Measurements from ENCODE around the gene UQCRQ. TPM values are rescaled to one million over a fixed set of nuclear protein-coding genes. Genes with fewer than 3 reads are reported as not detected.

The UQCRQ gene
- total RNA-seq, 2 experiments from 2014 or later, result 281 to 293 TPM

DNA sequence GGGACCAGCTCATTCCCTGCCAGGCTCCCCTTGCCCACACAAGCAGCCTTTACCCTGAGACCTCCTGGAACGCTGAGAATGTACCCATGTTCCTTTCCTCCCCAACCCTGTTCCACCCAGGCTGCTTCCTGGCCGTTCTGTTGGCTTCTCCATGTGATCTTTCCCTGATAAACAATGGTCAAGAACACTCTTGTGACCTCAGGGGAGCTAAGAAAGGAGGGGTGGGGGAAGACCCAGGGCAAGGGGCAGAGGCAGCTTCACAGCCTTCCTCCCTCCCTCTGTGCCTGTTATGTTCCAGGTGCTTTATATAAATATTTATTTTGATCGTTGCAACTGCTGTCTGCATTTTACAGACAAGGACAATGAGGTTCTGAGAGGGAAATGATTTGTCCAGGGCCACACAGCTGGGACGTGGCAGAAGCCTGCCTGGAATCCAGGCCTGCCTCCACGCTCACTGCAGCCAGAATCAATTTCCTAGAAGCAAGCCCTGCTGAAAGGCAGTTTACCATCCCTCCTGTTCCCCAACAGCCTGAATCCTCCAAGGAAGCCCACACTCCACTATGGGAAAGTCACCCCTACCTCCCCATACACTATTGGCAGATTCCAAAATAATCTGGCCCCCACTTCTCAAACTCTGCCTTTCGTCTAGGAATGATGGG, 39.9 kb upstream of the UQCRQ start:
- Mint-ChIP-seq H3K36me3 (ENCODE audit: low read depth) (no peaks in the 10 kb centered on the region), H3K27me3 (peaks cover 64% of the 10 kb centered on the region), H3K27ac (no peak overlapping the region), H3K4me3 (no peak overlapping the region), H3K9me3 (no peaks in the 10 kb centered on the region), H3K4me1 (peaks cover 19% of the 10 kb centered on the region)
- ChIA-PET POLR2A (no interaction called here), CTCF (interaction anchor here (0.9 to 4.9 kb wide), 2 partner anchors 11 to 300 kb away, joined by 4 to 36 read pairs; no protein-coding TSS in a partner anchor)
- no peak for DNase-seq

DNA sequence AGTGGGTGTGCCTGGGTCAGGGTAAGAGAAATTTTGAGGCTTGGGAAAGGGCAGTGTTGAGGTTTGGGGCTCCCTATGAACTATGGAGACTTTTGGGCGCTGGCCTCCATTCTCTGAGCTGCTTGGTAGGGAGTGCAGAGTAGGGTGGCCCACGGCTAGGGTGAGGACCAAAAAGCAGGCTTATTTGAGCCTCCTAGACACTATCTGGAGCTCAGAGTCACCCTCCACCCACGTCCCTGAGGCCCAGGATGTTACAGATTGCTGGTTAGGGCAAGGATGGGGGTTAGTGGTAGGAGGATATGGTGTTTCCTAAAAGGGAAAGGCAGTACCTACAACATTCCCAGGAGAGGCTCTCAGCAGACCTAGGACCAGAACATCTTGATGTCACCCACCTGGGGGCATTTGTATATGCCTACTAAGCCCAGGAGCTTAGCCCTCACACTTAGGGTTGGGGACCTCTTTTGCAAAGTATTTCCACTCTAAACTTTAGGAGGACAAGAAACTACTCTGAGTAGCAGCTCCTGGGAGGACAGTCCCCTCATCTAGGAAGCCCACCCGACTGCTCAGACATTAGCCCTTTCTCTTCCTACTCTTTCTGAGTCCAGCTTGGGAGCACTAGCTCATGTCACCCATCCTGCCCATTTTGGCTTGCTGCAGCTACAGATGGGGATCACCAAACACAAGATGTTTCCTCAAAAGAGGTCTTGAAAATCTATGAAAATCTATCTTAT, 38.3 kb upstream of the UQCRQ start:
- Mint-ChIP-seq H3K27ac (no peak overlapping the region), H3K4me1 (peaks cover 19% of the 10 kb centered on the region), H3K9me3 (no peaks in the 10 kb centered on the region), H3K27me3 (peaks cover 60% of the 10 kb centered on the region), H3K36me3 (ENCODE audit: low read depth) (no peaks in the 10 kb centered on the region), H3K4me3 (no peak overlapping the region)
- no peak for DNase-seq
- CTCF ChIA-PET, result interaction anchor here (1.0 to 5.2 kb wide), 7 partner anchors 8 to 442 kb away, joined by 3 to 36 read pairs (median 7); no protein-coding TSS in a partner anchor
- POLR2A ChIA-PET, result interaction anchor here (0.8 to 1.1 kb wide), 2 partner anchors 15 to 28 kb away, joined by 3 read pairs; partner anchors contain the start of gene SOWAHA

DNA sequence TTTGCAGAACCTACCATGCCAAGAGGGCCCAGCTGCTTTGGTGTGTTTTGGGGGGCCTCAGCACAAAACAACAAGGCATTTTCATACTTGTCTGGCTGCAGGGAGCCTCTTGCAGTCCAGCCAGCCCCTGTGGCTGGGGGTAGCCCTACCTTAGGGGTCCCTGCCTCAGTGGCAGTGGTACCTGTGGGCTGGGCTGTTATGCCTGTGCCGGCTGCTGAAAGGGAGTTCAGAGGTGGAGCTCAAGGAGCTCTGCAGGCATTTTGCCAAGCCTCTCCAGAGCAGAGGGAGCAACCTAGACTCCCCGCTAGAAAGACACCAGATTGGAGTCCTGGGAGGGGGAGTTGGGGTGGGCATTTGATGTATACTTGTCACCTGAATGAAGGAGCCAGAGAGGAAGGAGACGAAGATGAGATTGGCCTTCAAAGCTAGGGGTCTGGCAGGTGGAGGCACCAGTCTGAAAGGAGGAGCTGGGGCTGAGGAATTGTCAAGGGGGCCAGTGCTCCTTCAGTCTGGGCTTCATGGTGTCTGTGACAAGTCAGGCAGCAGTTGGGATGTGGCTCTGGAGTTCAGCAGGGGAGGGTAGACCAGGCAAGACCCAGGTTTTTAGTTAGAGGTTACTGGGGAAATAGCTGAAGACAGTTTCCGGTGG, 37.5 kb upstream of the UQCRQ start:
- POLR2A ChIA-PET, result interaction anchor here (0.8 to 1.1 kb wide), 3 partner anchors 16 to 333 kb away, joined by 3 read pairs; partner anchors contain the start of gene SOWAHA
- H3K27me3 Mint-ChIP-seq, result peaks cover 55% of the 10 kb centered on the region
- CTCF ChIA-PET, result interaction anchor here (0.8 to 5.2 kb wide), 9 partner anchors 8 to 327 kb away, joined by 3 to 36 read pairs (median 6); no protein-coding TSS in a partner anchor
- DNase-seq, result no peak
- no peaks in the 10 kb centered on the region for H3K36me3 Mint-ChIP-seq (ENCODE audit: low read depth)
- peak overlapping the region; percentile 79 for H3K4me3 Mint-ChIP-seq
- H3K4me1 Mint-ChIP-seq, result peaks cover 17% of the 10 kb centered on the region
- H3K9me3 Mint-ChIP-seq, result no peaks in the 10 kb centered on the region
- no peak overlapping the region for H3K27ac Mint-ChIP-seq

DNA sequence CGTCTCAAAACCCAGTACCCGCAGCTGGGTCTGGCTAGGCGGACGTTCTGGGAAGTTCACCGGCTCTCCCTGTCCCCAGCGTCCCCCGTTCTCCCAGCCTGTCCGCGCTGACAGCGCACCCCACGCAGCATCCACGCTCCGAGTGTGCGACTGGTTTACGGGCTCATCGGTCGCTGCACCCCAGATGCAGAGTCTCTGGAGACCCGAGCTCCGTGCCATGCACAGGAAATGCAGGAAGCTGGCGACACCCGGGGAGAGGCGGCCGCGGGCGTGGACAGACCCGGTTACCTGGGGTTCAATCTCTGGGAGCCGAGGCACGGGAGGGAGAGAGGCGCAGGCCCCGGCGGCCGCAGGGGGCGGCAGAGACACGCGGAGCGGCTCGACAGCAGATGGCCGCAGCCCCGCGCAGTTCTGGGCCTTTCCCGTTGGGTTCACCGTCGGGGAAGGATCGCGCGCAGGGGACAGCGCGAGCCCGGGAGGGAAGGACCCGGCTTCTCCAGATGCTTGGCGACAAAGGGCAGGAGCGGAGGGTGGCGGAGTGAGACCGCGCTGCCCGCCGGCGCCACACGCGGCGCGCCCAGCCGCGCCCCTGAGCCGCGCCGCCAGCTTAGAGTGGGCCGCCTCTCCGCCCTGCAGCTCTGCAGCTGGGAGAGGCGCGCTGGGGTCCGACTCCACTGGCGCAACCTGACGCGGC, 36.6 kb upstream of the UQCRQ start:
- peak; percentile 74 for DNase-seq
- Mint-ChIP-seq H3K36me3 (ENCODE audit: low read depth) (no peaks in the 10 kb centered on the region), H3K27me3 (peaks cover 49% of the 10 kb centered on the region), H3K4me3 (peak overlapping the region; percentile 79), H3K27ac (no peak overlapping the region), H3K4me1 (peaks cover 17% of the 10 kb centered on the region), H3K9me3 (no peaks in the 10 kb centered on the region)
- CTCF ChIA-PET, result interaction anchor here (0.8 to 5.2 kb wide), 11 partner anchors 9 to 328 kb away, joined by 3 to 36 read pairs (median 4); partner anchors contain the start of genes CCNI2, GDF9 and UQCRQ
- POLR2A ChIA-PET, result interaction anchor here (0.8 to 1.3 kb wide), 2 partner anchors 16 to 333 kb away, joined by 3 to 5 read pairs; partner anchors contain the start of gene SOWAHA

DNA sequence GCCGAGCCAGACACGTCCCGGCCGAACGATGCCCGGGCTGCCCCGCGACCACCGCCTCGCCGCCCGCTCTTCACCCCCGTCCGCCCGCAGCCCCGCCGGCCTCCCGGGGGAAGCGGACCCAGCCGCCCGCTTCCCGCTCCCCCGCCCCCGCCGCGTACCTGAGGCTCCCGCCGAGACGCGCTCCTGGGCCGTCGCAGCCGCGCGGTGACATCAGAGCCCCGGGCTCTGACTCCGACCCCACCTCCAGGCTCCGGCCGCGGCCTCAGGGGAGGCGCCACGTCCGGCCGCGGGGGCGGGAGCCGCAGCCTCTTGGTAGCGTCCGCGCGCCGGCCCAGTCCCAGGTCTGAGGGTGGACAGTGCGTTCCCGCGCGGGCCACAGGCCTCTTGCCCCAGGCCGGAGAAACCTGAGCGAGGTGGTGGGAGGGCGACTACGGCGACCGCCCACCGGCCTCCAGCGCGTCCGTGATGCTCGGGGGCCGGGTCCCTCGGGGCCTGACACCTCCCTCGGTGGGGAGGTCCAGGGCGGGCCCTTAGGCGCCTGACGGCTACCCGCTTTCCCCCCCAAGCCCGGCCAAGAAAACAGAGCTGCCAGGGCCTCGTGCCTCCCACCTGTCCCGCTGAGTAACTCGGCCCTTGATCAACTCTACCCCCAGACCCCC, 35.9 kb upstream of the UQCRQ start, which contains the start of gene SHROOM1:
SHROOM1 (minus strand) TSS at position 212 of the 659 bp plus-strand sequence. CDS start 4,507 bp downstream, outside the sequence.
- Mint-ChIP-seq H3K36me3 (ENCODE audit: low read depth) (no peaks in the 10 kb centered on the region), H3K4me1 (peaks cover 15% of the 10 kb centered on the region), H3K27me3 (peaks cover 46% of the 10 kb centered on the region), H3K9me3 (no peaks in the 10 kb centered on the region), H3K27ac (no peak within 1 kb of the TSS), H3K4me3 (peak within 1 kb of the TSS; percentile 79)
- DNase-seq, result no peak
- ChIA-PET CTCF (interaction anchor here (0.8 to 5.2 kb wide), 10 partner anchors 10 to 329 kb away, joined by 3 to 36 read pairs (median 5); partner anchors contain the start of genes CCNI2, GDF9 and UQCRQ), POLR2A (interaction anchor here (0.9 to 1.4 kb wide), 3 partner anchors 17 to 132 kb away, joined by 3 to 5 read pairs (median 3); partner anchors contain the start of gene SOWAHA)

DNA sequence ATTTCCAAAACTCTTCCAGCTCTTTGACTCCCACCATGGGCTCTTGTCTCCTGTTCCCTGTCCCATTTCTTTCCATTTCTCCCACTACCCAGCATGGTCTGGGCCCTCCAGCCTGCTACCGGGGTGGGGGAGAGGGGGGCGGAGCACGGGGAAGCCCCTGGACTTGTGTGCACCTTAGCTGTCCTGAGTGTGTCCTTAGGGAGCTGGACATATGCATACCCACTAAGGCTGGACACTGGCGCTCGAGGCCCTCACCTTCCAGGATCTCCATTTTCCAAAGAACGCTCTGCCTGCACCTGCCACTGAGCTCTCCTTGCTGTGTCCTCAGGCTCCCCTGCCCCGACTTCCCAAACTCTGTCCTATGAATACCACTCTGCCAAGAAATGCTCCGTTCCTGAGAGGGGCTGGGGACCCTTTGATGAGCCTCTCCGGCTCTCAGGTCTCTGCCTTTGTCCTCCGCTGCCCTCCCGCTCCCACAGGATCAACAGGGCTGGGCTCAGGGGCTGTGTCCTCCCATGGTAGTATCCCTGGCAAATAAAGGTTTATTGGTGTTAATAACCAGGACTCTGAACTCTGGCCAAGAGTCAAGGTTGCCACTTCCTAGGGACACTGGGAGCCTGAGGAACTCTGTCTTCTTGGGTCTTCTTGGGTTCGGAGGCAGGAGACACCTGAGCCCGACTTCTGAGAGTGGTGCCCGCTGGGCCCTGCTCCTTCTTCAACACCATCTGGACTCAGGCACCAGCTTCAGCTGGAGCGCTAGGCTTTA, 35.2 kb upstream of the UQCRQ start:
- ChIA-PET POLR2A (interaction anchor here (0.9 to 1.4 kb wide), 3 partner anchors 18 to 132 kb away, joined by 3 to 5 read pairs (median 3); partner anchors contain the start of gene SOWAHA), CTCF (interaction anchor here (1.1 to 5.2 kb wide), 5 partner anchors 11 to 309 kb away, joined by 3 to 27 read pairs (median 3); no protein-coding TSS in a partner anchor)
- peaks cover 15% of the 10 kb centered on the region for H3K4me1 Mint-ChIP-seq

DNA sequence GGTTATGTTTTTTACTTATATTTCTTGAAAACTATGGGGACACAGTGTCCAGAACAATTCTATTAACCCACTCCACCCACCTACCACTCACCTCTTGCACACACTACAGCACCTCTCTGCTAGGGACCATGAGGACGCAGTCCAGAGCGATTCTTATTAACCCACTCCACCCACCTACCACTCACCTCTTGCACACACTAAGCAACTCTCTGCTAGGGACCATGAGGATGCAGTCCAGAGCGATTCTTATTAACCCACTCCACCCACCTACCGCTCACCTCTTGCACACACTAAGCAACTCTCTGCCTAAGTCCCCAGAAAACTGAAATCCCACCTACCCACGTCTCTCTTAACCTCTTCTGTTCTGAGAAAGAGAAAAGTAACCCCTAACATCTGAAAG, 33.8 kb upstream of the UQCRQ start:
- no peaks in the 10 kb centered on the region for H3K36me3 Mint-ChIP-seq (ENCODE audit: low read depth)
- no peak overlapping the region for H3K4me3 Mint-ChIP-seq

More for the DNA sequence above, 35.2 kb upstream of the UQCRQ start:
- no peak overlapping the region for H3K27ac Mint-ChIP-seq
- H3K9me3 Mint-ChIP-seq, result no peaks in the 10 kb centered on the region
- DNase-seq, result no peak
- no peaks in the 10 kb centered on the region for H3K36me3 Mint-ChIP-seq (ENCODE audit: low read depth)
- H3K4me3 Mint-ChIP-seq, result peak overlapping the region; percentile 66
- peaks cover 43% of the 10 kb centered on the region for H3K27me3 Mint-ChIP-seq

DNA sequence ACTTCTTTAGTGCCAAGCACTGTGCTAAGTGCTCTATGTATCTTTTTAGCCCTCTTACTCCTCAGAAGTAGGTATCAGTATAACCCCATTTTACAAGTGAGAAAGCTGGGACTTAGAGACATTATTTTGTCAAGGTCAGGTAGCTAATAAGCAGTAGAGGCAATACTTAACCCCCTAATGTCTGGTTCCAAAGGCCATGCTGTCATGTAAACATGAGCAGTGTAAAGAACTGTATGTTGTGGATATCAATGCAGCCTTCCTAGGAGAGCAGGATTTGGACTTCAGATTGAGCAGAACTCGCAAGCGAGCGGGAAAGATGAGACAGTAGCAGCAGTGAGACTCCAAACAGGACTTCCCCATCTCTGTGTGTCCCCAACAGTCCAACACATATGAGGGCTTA, 32.4 kb upstream of the UQCRQ start:
- Mint-ChIP-seq H3K9me3 (no peaks in the 10 kb centered on the region), H3K36me3 (ENCODE audit: low read depth) (no peaks in the 10 kb centered on the region), H3K27me3 (peaks cover 17% of the 10 kb centered on the region), H3K4me1 (peaks cover 13% of the 10 kb centered on the region), H3K27ac (no peak overlapping the region), H3K4me3 (no peak overlapping the region)
- CTCF ChIA-PET, result interaction anchor here (1.3 to 1.4 kb wide), 2 partner anchors 14 to 49 kb away, joined by 3 to 6 read pairs; no protein-coding TSS in a partner anchor
- DNase-seq, result no peak
- POLR2A ChIA-PET, result no interaction called here

More for the DNA sequence above, 33.8 kb upstream of the UQCRQ start:
- Mint-ChIP-seq H3K4me1 (peaks cover 15% of the 10 kb centered on the region), H3K27me3 (peaks cover 30% of the 10 kb centered on the region), H3K9me3 (no peaks in the 10 kb centered on the region), H3K27ac (no peak overlapping the region)
- DNase-seq, result no peak
- ChIA-PET POLR2A (no interaction called here), CTCF (interaction anchor here (5.2 kb wide), 1 partner anchor 12 kb away, joined by 27 read pairs; no protein-coding TSS in a partner anchor)

DNA sequence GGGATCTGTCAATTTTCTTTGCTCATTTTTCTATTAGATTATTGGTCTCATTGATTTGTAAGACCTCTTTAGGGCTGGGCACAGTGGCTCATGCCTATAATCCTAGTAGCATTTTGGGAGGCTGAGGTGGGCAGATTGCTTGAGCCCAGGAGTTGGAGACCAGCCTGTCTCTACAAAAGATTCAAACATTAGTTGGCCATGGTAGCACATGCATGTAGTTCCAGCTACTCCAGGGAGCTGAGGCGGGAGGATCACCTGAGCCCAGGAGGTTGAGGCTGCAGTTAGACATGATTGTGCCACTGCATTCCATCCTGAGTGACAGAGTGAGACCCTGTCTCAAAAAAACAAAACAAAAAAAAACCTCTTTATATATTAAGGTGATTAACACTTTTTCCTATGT, 29.6 kb upstream of the UQCRQ start:
- POLR2A ChIA-PET, result no interaction called here
- DNase-seq, result no peak
- Mint-ChIP-seq H3K27ac (no peak overlapping the region), H3K36me3 (ENCODE audit: low read depth) (no peaks in the 10 kb centered on the region), H3K27me3 (no peaks in the 10 kb centered on the region), H3K4me3 (no peak overlapping the region), H3K4me1 (no peaks in the 10 kb centered on the region), H3K9me3 (no peaks in the 10 kb centered on the region)
- CTCF ChIA-PET, result no interaction called here

DNA sequence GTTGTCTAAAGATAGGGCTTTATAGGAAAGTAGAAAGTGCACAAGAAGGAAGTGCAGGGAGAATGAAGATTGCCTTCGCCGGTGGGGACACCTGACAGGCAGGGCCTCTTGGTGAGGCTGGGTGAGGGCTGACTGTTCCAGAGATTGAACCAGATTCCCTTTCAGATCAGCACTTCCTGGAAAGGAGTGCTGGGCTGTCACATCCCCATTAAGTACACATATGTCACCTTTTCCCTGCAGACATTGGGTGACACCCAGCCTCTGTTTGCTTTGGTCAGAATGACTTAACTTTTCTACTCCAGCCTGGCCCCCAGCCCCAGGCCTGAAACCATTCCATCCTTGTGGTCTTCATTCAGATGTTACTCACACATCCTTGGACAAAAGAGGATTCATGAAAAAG, 28.6 kb upstream of the UQCRQ start:
- no peak overlapping the region for H3K27ac Mint-ChIP-seq

More for the DNA sequence above, 28.6 kb upstream of the UQCRQ start:
- ChIA-PET POLR2A (no interaction called here), CTCF (no interaction called here)
- Mint-ChIP-seq H3K36me3 (ENCODE audit: low read depth) (no peaks in the 10 kb centered on the region), H3K4me1 (no peaks in the 10 kb centered on the region), H3K27me3 (no peaks in the 10 kb centered on the region), H3K4me3 (no peak overlapping the region), H3K9me3 (no peaks in the 10 kb centered on the region)
- DNase-seq, result peak; percentile 10

Data from activated CD4-positive, alpha-beta memory T cell treated with anti-CD3 and anti-CD28 coated beads, Interleukin-2, amount 10 ng/mL, durations not matched to agents 7 days and 5 days (primary cell).